SJCRH30 (cell line): ENCODE results near the gene SMAD5. TPM values are rescaled to one million over a fixed set of nuclear protein-coding genes. Genes with fewer than 3 reads are reported as not detected.
A peak's percentile ranks its signal among the peaks of the same experiment; 100 is the strongest.

Experiments
- DNase-seq, 2 experiments: peaks; one replicate each; pipeline ENCODE4 v3.0.0-alpha.2; 2015 to 2020
- H3K27ac ChIP-seq: fragments of 250-450 bp; sonication (Bioruptor Pico); 2 replicates; pipeline ENCODE4 v1.5.1; 2020; ENCODE audit warnings: mild to moderate bottlenecking, moderate library complexity
- H3K27me3 ChIP-seq: fragments of 250-450 bp; sonication (Bioruptor Pico); 2 replicates; pipeline ENCODE4 v1.5.1; 2020; ENCODE audit warnings: mild to moderate bottlenecking, moderate library complexity
- H3K36me3 ChIP-seq: fragments of 250-450 bp; sonication (Bioruptor Pico); 2 replicates; pipeline ENCODE4 v1.5.1; 2020; ENCODE audit warnings: mild to moderate bottlenecking, moderate library complexity
- H3K4me1 ChIP-seq: fragments of 250-450 bp; sonication (Bioruptor Pico); 2 replicates; pipeline ENCODE4 v1.5.1; 2020; ENCODE audit warnings: mild to moderate bottlenecking, moderate library complexity
- H3K4me3 ChIP-seq: fragments of 250-450 bp; sonication (Bioruptor Pico); 2 replicates; pipeline ENCODE4 v1.5.1; 2020; ENCODE audit warnings: mild to moderate bottlenecking, moderate library complexity
- H3K9me3 ChIP-seq: fragments of 250-450 bp; sonication (Bioruptor Pico); replicated peaks from 2 replicates; pipeline ENCODE4 v1.5.1; 2020; ENCODE audit warnings: mild to moderate bottlenecking, moderate library complexity
- total RNA-seq: library from RNA; depleted of rRNA; stranded (reverse); fragments of >200 nt; shearing (Covaris generic); gene quantifications from 2 replicates; pipeline ENCODE4 v1.2.3, GENCODE V29; 2014

The SMAD5 gene
- total RNA-seq, 1 experiment from 2014 or later: 79.5 TPM

- H3K27me3 ChIP-seq: no peaks in the 10 kb centered on the region
- H3K27ac ChIP-seq: no peak overlapping the region
- DNase-seq: no peak
- H3K4me3 ChIP-seq: no peak overlapping the region
- H3K4me1 ChIP-seq: no peaks in the 10 kb centered on the region
- peaks cover 76% of the 10 kb centered on the region for H3K36me3 ChIP-seq
- H3K9me3 ChIP-seq: no peaks in the 10 kb centered on the region
These were observed 24.9 kb downstream of the SMAD5 start for GRCh38 chr5:136157514-136157913.

GRCh38 chr5:136159457-136159856 is 26.8 kb downstream of the SMAD5 start:
- Histone ChIP-seq H3K9me3 (no peaks in the 10 kb centered on the region), H3K27me3 (no peaks in the 10 kb centered on the region), H3K4me1 (no peaks in the 10 kb centered on the region), H3K4me3 (no peak overlapping the region), H3K27ac (no peak overlapping the region), H3K36me3 (peaks cover 75% of the 10 kb centered on the region)
- DNase-seq: peak in 1 of 2 experiments; percentile 9

GRCh38 chr5:136162008-136162407 is 29.4 kb downstream of the SMAD5 start:
- H3K36me3 ChIP-seq: peaks cover 67% of the 10 kb centered on the region
- no peak for DNase-seq
- H3K27ac ChIP-seq: no peak overlapping the region
- H3K9me3 ChIP-seq: no peaks in the 10 kb centered on the region
- H3K4me1 ChIP-seq: no peaks in the 10 kb centered on the region
- H3K27me3 ChIP-seq: no peaks in the 10 kb centered on the region
- H3K4me3 ChIP-seq: no peak overlapping the region

GRCh38 chr5:136164226-136164625 is 31.6 kb downstream of the SMAD5 start:
- DNase-seq: no peak
- H3K4me1 ChIP-seq: no peaks in the 10 kb centered on the region
- peaks cover 61% of the 10 kb centered on the region for H3K36me3 ChIP-seq
- no peaks in the 10 kb centered on the region for H3K9me3 ChIP-seq
- no peak overlapping the region for H3K27ac ChIP-seq
- no peaks in the 10 kb centered on the region for H3K27me3 ChIP-seq
- no peak overlapping the region for H3K4me3 ChIP-seq

- Histone ChIP-seq H3K27me3 (no peaks in the 10 kb centered on the region), H3K4me3 (no peak overlapping the region), H3K27ac (no peak overlapping the region), H3K9me3 (no peaks in the 10 kb centered on the region), H3K4me1 (no peaks in the 10 kb centered on the region), H3K36me3 (peaks cover 51% of the 10 kb centered on the region)
- no peak for DNase-seq
These were observed 34.3 kb downstream of the SMAD5 start for GRCh38 chr5:136166909-136167308.

GRCh38 chr5:136169218-136169617 is 36.6 kb downstream of the SMAD5 start:
- Histone ChIP-seq H3K27me3 (no peaks in the 10 kb centered on the region), H3K4me1 (no peaks in the 10 kb centered on the region), H3K27ac (no peak overlapping the region), H3K4me3 (no peak overlapping the region), H3K36me3 (peaks cover 49% of the 10 kb centered on the region), H3K9me3 (no peaks in the 10 kb centered on the region)
- no peak for DNase-seq

GRCh38 chr5:136174021-136174659 is 41.5 kb downstream of the SMAD5 start:
- DNase-seq: peak in 1 of 2 experiments; percentile 68
- Histone ChIP-seq H3K9me3 (no peaks in the 10 kb centered on the region), H3K27ac (no peak overlapping the region), H3K27me3 (no peaks in the 10 kb centered on the region), H3K36me3 (peaks cover 44% of the 10 kb centered on the region), H3K4me3 (no peak overlapping the region), H3K4me1 (no peaks in the 10 kb centered on the region)

- Histone ChIP-seq H3K27ac (no peak overlapping the region), H3K36me3 (peaks cover 33% of the 10 kb centered on the region), H3K27me3 (no peaks in the 10 kb centered on the region), H3K4me1 (no peaks in the 10 kb centered on the region), H3K4me3 (no peak overlapping the region), H3K9me3 (no peaks in the 10 kb centered on the region)
- no peak for DNase-seq
These were observed 50.0 kb downstream of the SMAD5 start for GRCh38 chr5:136182618-136183017.

- Histone ChIP-seq H3K4me3 (no peak overlapping the region), H3K27ac (no peak overlapping the region), H3K4me1 (no peaks in the 10 kb centered on the region), H3K9me3 (no peaks in the 10 kb centered on the region), H3K36me3 (peaks cover 18% of the 10 kb centered on the region), H3K27me3 (no peaks in the 10 kb centered on the region)
- no peak for DNase-seq
These were observed 53.5 kb downstream of the SMAD5 start for GRCh38 chr5:136185974-136186665.

GRCh38 chr5:136186796-136187195 is 54.2 kb downstream of the SMAD5 start:
- DNase-seq: no peak
- Histone ChIP-seq H3K36me3 (peaks cover 14% of the 10 kb centered on the region), H3K27ac (no peak overlapping the region), H3K9me3 (no peaks in the 10 kb centered on the region), H3K4me1 (no peaks in the 10 kb centered on the region), H3K27me3 (no peaks in the 10 kb centered on the region), H3K4me3 (no peak overlapping the region)

- H3K36me3 ChIP-seq: peaks cover 5% of the 10 kb centered on the region
- DNase-seq: no peak
- no peaks in the 10 kb centered on the region for H3K27me3 ChIP-seq
- H3K27ac ChIP-seq: no peak overlapping the region
- H3K9me3 ChIP-seq: no peaks in the 10 kb centered on the region
- H3K4me3 ChIP-seq: no peak overlapping the region
- H3K4me1 ChIP-seq: no peaks in the 10 kb centered on the region
These were observed 56.2 kb downstream of the SMAD5 start for GRCh38 chr5:136188859-136189258.

GRCh38 chr5:136190091-136190720 is 57.6 kb downstream of the SMAD5 start:
- H3K9me3 ChIP-seq: no peaks in the 10 kb centered on the region
- H3K36me3 ChIP-seq: peaks cover 5% of the 10 kb centered on the region
- no peak overlapping the region for H3K27ac ChIP-seq
- no peaks in the 10 kb centered on the region for H3K4me1 ChIP-seq
- H3K27me3 ChIP-seq: no peaks in the 10 kb centered on the region
- no peak overlapping the region for H3K4me3 ChIP-seq
- no peak for DNase-seq

GRCh38 chr5:136190904-136191303 is 58.3 kb downstream of the SMAD5 start:
- H3K27me3 ChIP-seq: no peaks in the 10 kb centered on the region
- no peak for DNase-seq
- H3K9me3 ChIP-seq: no peaks in the 10 kb centered on the region
- H3K36me3 ChIP-seq: peaks cover 5% of the 10 kb centered on the region
- no peaks in the 10 kb centered on the region for H3K4me1 ChIP-seq
- H3K4me3 ChIP-seq: no peak overlapping the region
- no peak overlapping the region for H3K27ac ChIP-seq

GRCh38 chr5:136191304-136192014 is 58.8 kb downstream of the SMAD5 start:
- Histone ChIP-seq H3K36me3 (peaks cover 5% of the 10 kb centered on the region), H3K9me3 (no peaks in the 10 kb centered on the region), H3K4me3 (no peak overlapping the region), H3K27me3 (no peaks in the 10 kb centered on the region), H3K4me1 (no peaks in the 10 kb centered on the region), H3K27ac (no peak overlapping the region)
- DNase-seq: no peak

- DNase-seq: no peak
- H3K9me3 ChIP-seq: no peaks in the 10 kb centered on the region
- no peak overlapping the region for H3K4me3 ChIP-seq
- no peak overlapping the region for H3K27ac ChIP-seq
- peaks cover 4% of the 10 kb centered on the region for H3K36me3 ChIP-seq
- no peaks in the 10 kb centered on the region for H3K4me1 ChIP-seq
- H3K27me3 ChIP-seq: no peaks in the 10 kb centered on the region
These were observed 59.4 kb downstream of the SMAD5 start for GRCh38 chr5:136192015-136192525.
